OCI-LY7 (cell line): Measurements from ENCODE around the gene PGC. TPM values are rescaled to one million over a fixed set of nuclear protein-coding genes. Genes with fewer than 3 reads are reported as not detected.

Experiments
- BruUV-seq: library from RNA; stranded (reverse); fragments of 400-500 nt; replicated peaks from 2 replicates; lab custom pipeline; 2021; lab: Mats Ljungman, UMichigan
- CTCF ChIA-PET: fragments of 300-600 bp; sonication (Branson Sonifier 250); formaldehyde crosslinking; loops from one replicate; lab custom pipeline; 2022; ENCODE audit warnings: antibody characterized with exemption; ENCODE audit not compliant: unreplicated experiment; lab: Charles Lee
- POLR2A ChIA-PET: fragments of 300-600 bp; sonication (Branson Sonifier 250); formaldehyde crosslinking; loops from one replicate; lab custom pipeline; 2022; ENCODE audit warnings: antibody characterized with exemption; lab: Charles Lee
- DNase-seq: peaks from one replicate; pipeline ENCODE4 v3.0.0-alpha.2; 2015; ENCODE audit warnings: low spot score
- H2AFZ ChIP-seq: fragments of 200-600 bp; sonication (generic), shearing (Covaris generic); 2 replicates; pipeline ENCODE4 v1.6.1; 2014; ENCODE audit warnings: mild to moderate bottlenecking, antibody characterized with exemption, low read length, moderate library complexity
- H3K27ac ChIP-seq: fragments of 200-600 bp; sonication (generic); 2 replicates; pipeline ENCODE4 v1.5.1; 2014; ENCODE audit warnings: mixed run types, low read depth, mild to moderate bottlenecking, moderate library complexity, low read length, inconsistent platforms; ENCODE audit not compliant: poor library complexity, severe bottlenecking
- H3K36me3 ChIP-seq: fragments of 200-600 bp; sonication (generic); 2 replicates; pipeline ENCODE4 v1.6.1; 2014; ENCODE audit warnings: mild to moderate bottlenecking, antibody characterized with exemption, low read length, moderate library complexity, mixed read lengths; ENCODE audit not compliant: insufficient read depth
- H3K4me1 ChIP-seq: fragments of 200-600 bp; sonication (generic); 2 replicates; pipeline ENCODE4 v1.5.1; 2014; ENCODE audit warnings: mild to moderate bottlenecking, low read length; ENCODE audit not compliant: insufficient read depth, poor library complexity, severe bottlenecking
- H3K4me2 ChIP-seq: fragments of 200-600 bp; sonication (generic); 2 replicates; pipeline ENCODE4 v1.6.1; 2014; ENCODE audit warnings: mild to moderate bottlenecking, low read length
- H3K4me3 ChIP-seq: fragments of 200-600 bp; sonication (generic); 2 replicates; pipeline ENCODE4 v1.5.1; 2014; ENCODE audit warnings: mild to moderate bottlenecking, low read depth, low read length; ENCODE audit not compliant: poor library complexity, severe bottlenecking
- H3K79me2 ChIP-seq: fragments of 200-600 bp; sonication (generic); 2 replicates; pipeline ENCODE4 v1.6.1; 2016; ENCODE audit warnings: low read depth, mild to moderate bottlenecking, low read length, moderate library complexity, mixed read lengths; ENCODE audit not compliant: insufficient read depth
- H3K9me2 ChIP-seq: fragments of 200-600 bp; sonication (generic); 2 replicates; pipeline ENCODE4 v1.6.1; 2016; ENCODE audit warnings: mild to moderate bottlenecking, low read length, mixed read lengths; ENCODE audit not compliant: insufficient read depth
- H3K9me3 ChIP-seq: fragments of 200-600 bp; sonication (generic); 2 replicates; pipeline ENCODE4 v1.6.1; 2014; ENCODE audit warnings: mild to moderate bottlenecking, mixed run types, low read length, mixed read lengths
- H4K20me1 ChIP-seq: fragments of 200-600 bp; sonication (generic); 2 replicates; pipeline ENCODE4 v1.6.1; 2014; ENCODE audit warnings: mild to moderate bottlenecking, antibody characterized with exemption, low read length, moderate library complexity, mixed read lengths; ENCODE audit not compliant: insufficient read depth
- EZH2phosphoT487 ChIP-seq: fragments of 200-600 bp; sonication (generic); IDR thresholded peaks from 2 replicates; pipeline ENCODE4 v1.6.1; 2018; ENCODE audit warnings: low read depth, borderline replicate concordance, mild to moderate bottlenecking, mixed run types, antibody characterized with exemption, low read length, moderate library complexity, mixed read lengths
- intact Hi-C: fragments of 100-400 bp; cut with micrococcal nuclease; formaldehyde crosslinking; loops from one replicate; pipeline ENCODE4 v1.10.0; 2022; ENCODE audit not compliant: unreplicated experiment
- total RNA-seq, 2 experiments: library from RNA; depleted of rRNA in 1 of 2; stranded (reverse); fragments of >200 nt in 1 of 2; shearing (Covaris generic) in 1 of 2; gene quantifications; 2 replicates each; pipeline ENCODE4 v1.2.3, GENCODE V29; 2014 to 2022
- TF ChIP-seq, protein P1 (sequence below): fragments of 200-600 bp; sonication (generic); conservative IDR thresholded peaks from 2 replicates; pipeline ENCODE4 v1.5.1; 2014; ENCODE audit warnings: mild to moderate bottlenecking, antibody characterized with exemption, low read length, moderate library complexity, mixed read lengths

The PGC gene
- total RNA-seq, 2 experiments from 2014 or later, result not detected

DNA sequence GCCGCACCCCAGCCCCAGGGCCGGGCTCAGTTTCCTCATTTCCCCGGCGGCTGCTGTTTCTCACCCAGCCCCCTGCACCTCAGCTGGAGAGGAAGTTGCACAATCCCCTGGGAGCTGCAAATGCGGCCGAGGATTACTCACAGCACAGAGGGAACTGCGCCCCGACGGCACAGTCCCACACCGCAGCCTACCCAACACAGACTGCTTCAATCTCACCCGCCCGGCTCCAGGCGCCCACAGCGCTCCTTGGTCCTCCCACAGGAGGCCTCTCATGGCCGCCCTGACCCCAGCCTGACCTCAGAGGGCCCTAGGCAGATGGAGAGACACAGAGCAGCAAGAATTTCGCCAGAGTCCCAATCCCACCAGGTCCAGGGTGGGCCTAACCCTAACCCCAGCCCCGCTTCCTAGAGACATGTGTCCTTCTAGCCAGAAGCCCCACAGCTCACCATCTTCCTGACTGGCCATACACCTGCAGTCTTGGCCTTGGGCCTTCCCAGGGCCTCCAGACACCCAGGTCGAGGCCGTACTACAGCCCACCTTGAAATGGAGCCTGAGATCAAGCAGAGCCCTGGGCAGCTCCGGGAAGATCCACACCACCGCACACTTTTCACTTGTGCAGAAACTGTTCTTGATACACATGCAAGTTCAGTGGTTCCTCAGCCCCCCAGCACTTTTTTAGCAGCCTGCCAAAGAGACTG is 23.5 kb downstream of the PGC start:
- Histone ChIP-seq H4K20me1 (no peaks in the 10 kb centered on the region), H3K79me2 (peaks cover 89% of the 10 kb centered on the region), H3K4me1 (peaks cover 98% of the 10 kb centered on the region), H3K4me3 (peak overlapping the region; percentile 67), H3K36me3 (no peaks in the 10 kb centered on the region), H2AFZ (no peak overlapping the region), H3K27ac (peak overlapping the region; percentile 93), H3K9me3 (no peaks in the 10 kb centered on the region), H3K4me2 (peak overlapping the region; percentile 90), H3K9me2 (no peaks in the 10 kb centered on the region)
- intact Hi-C loops, result loop anchor here (1.0 to 10.0 kb wide), 3 partner anchors 8 to 1021 kb away; partner anchors contain the start of gene TBCC
- TF ChIP-seq, protein P1, sequence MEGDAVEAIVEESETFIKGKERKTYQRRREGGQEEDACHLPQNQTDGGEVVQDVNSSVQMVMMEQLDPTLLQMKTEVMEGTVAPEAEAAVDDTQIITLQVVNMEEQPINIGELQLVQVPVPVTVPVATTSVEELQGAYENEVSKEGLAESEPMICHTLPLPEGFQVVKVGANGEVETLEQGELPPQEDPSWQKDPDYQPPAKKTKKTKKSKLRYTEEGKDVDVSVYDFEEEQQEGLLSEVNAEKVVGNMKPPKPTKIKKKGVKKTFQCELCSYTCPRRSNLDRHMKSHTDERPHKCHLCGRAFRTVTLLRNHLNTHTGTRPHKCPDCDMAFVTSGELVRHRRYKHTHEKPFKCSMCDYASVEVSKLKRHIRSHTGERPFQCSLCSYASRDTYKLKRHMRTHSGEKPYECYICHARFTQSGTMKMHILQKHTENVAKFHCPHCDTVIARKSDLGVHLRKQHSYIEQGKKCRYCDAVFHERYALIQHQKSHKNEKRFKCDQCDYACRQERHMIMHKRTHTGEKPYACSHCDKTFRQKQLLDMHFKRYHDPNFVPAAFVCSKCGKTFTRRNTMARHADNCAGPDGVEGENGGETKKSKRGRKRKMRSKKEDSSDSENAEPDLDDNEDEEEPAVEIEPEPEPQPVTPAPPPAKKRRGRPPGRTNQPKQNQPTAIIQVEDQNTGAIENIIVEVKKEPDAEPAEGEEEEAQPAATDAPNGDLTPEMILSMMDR, result 0 out of 2 replicates have a peak, but pooled peaks have one; percentile 21
- TF ChIP-seq EZH2phosphoT487, result no peak
- peak; percentile 94 for DNase-seq
- ChIA-PET CTCF (interaction anchor here (1.0 to 1.8 kb wide), 3 partner anchors 10 to 18 kb away, joined by 3 to 6 read pairs (median 6); no protein-coding TSS in a partner anchor), POLR2A (interaction anchor here (1.0 to 3.4 kb wide), 4 partner anchors 10 to 293 kb away, joined by 3 to 42 read pairs (median 24); no protein-coding TSS in a partner anchor)
- BruUV-seq, result no TSS peak

DNA sequence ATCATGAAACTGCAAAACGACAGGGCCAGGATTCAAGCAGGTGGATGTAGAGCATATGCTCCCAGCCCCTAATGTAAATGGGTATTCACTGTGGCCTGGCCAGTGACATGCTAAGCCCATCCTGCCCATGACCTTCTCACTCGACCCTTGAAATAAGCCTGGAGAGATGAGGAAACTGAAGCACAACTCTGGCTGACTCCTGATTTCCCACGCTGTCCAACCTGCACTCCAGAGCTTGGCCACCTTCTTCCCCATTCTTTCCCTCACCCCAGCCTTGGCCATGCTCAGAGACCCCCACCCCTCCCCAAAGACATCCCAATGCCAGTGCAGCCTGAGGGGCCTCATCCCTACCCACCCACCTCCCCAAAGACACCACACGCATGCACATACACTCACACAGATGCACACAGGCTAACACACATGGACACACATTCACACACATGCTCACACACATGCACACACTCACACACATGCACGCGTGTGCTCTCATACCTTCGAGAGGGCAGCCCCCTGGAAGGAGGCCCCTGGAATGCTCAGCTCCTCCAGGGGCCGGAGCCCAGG is 24.1 kb downstream of the PGC start:
- Histone ChIP-seq H3K36me3 (no peaks in the 10 kb centered on the region), H3K9me3 (no peaks in the 10 kb centered on the region), H3K4me2 (peak overlapping the region; percentile 90), H3K79me2 (peaks cover 89% of the 10 kb centered on the region), H3K4me3 (peak overlapping the region; percentile 67), H3K4me1 (peaks cover 98% of the 10 kb centered on the region), H4K20me1 (no peaks in the 10 kb centered on the region), H3K9me2 (no peaks in the 10 kb centered on the region), H2AFZ (no peak overlapping the region), H3K27ac (peak overlapping the region; percentile 93)
- no TSS peak for BruUV-seq
- intact Hi-C loops, result loop anchor here (1.0 to 10.0 kb wide), 2 partner anchors 8 to 1022 kb away; partner anchors contain the start of gene TBCC
- CTCF ChIA-PET, result interaction anchor here (1.0 to 1.8 kb wide), 4 partner anchors 11 to 17 kb away, joined by 3 to 6 read pairs (median 6); no protein-coding TSS in a partner anchor
- POLR2A ChIA-PET, result interaction anchor here (1.0 to 3.4 kb wide), 4 partner anchors 11 to 294 kb away, joined by 3 to 42 read pairs (median 24); no protein-coding TSS in a partner anchor
- TF ChIP-seq, protein P1, result no peak
- no peak for TF ChIP-seq EZH2phosphoT487
- peak; percentile 41 for DNase-seq
